GM12872 (cell line): Measurements from ENCODE around the gene DNM3.

Source experiments
- CTCF ChIP-seq: IDR thresholded peaks from 3 replicates; pipeline ENCODE4 v1.5.1; 2011; ENCODE audit warnings: low read depth, mild to moderate bottlenecking, low read length, moderate library complexity; ENCODE audit not compliant: insufficient read depth

DNM3 gene

GRCh38 chr1:172350856-172351255, 509.6 kb downstream of the DNM3 start:
- TF ChIP-seq CTCF = no peak

DNA sequence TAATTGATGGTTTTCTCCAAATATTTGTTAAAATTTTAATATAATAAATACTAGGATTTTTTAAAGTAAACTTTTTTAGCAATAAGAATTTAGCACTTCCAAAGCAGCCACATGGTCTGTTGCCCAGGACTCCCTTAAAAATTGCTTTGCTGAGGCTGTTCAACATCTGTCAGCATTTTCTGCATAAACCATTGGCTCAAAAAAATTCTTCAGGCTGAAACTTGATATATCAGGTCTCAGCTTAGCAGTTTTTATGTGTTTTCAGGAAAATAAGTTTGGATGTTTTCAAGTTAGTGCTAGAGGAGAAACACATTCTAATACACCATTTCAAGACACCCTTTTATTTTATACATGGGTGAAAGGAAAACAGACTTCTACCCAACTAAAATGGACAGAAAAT, 510.0 kb downstream of the DNM3 start:
- TF ChIP-seq CTCF = no peak

DNA sequence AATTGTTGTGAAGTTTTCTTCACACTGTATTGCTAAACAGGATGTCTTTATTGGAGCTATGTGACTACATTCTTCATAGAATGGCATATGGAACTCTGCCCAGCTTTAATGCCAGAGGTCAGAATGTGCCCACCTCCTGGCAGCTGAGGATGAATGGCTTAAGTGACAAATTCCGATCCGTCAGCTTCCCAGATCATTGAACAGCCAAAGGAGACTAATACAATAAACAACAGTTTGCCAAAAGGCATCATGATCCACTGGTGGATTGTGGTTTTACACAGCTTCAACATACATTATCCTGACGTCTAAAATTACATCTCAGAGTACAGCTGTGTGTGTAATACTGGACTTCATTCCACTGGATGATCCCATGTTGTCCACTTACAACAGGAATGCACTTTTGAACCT, 510.5 kb downstream of the DNM3 start:
- TF ChIP-seq CTCF = no peak

- no peak for TF ChIP-seq CTCF
Observed at GRCh38 chr1:172352435-172352834, 511.1 kb downstream of the DNM3 start.

- TF ChIP-seq CTCF = no peak
Observed at GRCh38 chr1:172354291-172355274, 513.3 kb downstream of the DNM3 start.

- no peak for TF ChIP-seq CTCF
Observed at GRCh38 chr1:172356620-172357019, 515.3 kb downstream of the DNM3 start.

- TF ChIP-seq CTCF = no peak
Observed at GRCh38 chr1:172357753-172358385, 516.6 kb downstream of the DNM3 start.
